ENCODE measurements around the gene BOC.

Gene BOC

GRCh38 chr3:113253702-113254101 lies 42.3 kb downstream of the BOC start:
- Histone ChIP-seq H2AFZ (ENCODE audit: low read depth) (no peak overlapping the region), H3K4me3 (IDR thresholded peaks at IDR 0.05; ENCODE audit: insufficient read depth, low read depth, low read length) (no peak overlapping the region)

GRCh38 chr3:113254171-113254947 lies 43.0 kb downstream of the BOC start:
- Histone ChIP-seq H3K4me1 (ENCODE audit: low read depth, poor library complexity, severe bottlenecking) (no peaks in the 10 kb centered on the region), H2AFZ (ENCODE audit: low read depth) (no peak overlapping the region), H4K20me1 (ENCODE audit: insufficient read depth) (no peaks in the 10 kb centered on the region), H3K9ac (no peak overlapping the region), H3K27ac (no peak overlapping the region), H3K27me3 (ENCODE audit: insufficient read depth, low read depth) (no peaks in the 10 kb centered on the region), H3K4me3 (IDR thresholded peaks at IDR 0.05; ENCODE audit: insufficient read depth, low read depth, low read length) (no peak overlapping the region), H3K36me3 (ENCODE audit: insufficient read depth) (no peaks in the 10 kb centered on the region), H3K4me2 (no peak overlapping the region), H3K79me2 (ENCODE audit: insufficient read depth, low read depth) (no peaks in the 10 kb centered on the region)
- TF ChIP-seq CTCF (conservative IDR thresholded peaks at IDR 0.05; ENCODE audit: low read depth, low read length): no peak

More at GRCh38 chr3:113253702-113254101, 42.3 kb downstream of the BOC start:
- Histone ChIP-seq H3K9ac (no peak overlapping the region), H4K20me1 (ENCODE audit: insufficient read depth) (no peaks in the 10 kb centered on the region), H3K4me2 (no peak overlapping the region), H3K27ac (no peak overlapping the region), H3K27me3 (ENCODE audit: insufficient read depth, low read depth) (no peaks in the 10 kb centered on the region), H3K4me1 (ENCODE audit: low read depth, poor library complexity, severe bottlenecking) (no peaks in the 10 kb centered on the region), H3K79me2 (ENCODE audit: insufficient read depth, low read depth) (no peaks in the 10 kb centered on the region), H3K36me3 (ENCODE audit: insufficient read depth) (no peaks in the 10 kb centered on the region)
- no peak for TF ChIP-seq CTCF (conservative IDR thresholded peaks at IDR 0.05; ENCODE audit: low read depth, low read length)

GRCh38 chr3:113255100-113255853 lies 43.9 kb downstream of the BOC start:
- no peak overlapping the region for H3K4me2 ChIP-seq
- H3K27ac ChIP-seq: no peak overlapping the region
- H3K27me3 ChIP-seq (ENCODE audit: insufficient read depth, low read depth): no peaks in the 10 kb centered on the region
- no peak for TF ChIP-seq CTCF (conservative IDR thresholded peaks at IDR 0.05; ENCODE audit: low read depth, low read length)
- no peak overlapping the region for H3K4me3 ChIP-seq (IDR thresholded peaks at IDR 0.05; ENCODE audit: insufficient read depth, low read depth, low read length)
- H4K20me1 ChIP-seq (ENCODE audit: insufficient read depth): no peaks in the 10 kb centered on the region
- H3K9ac ChIP-seq: no peak overlapping the region
- H3K36me3 ChIP-seq (ENCODE audit: insufficient read depth): no peaks in the 10 kb centered on the region
- no peaks in the 10 kb centered on the region for H3K4me1 ChIP-seq (ENCODE audit: low read depth, poor library complexity, severe bottlenecking)
- H3K79me2 ChIP-seq (ENCODE audit: insufficient read depth, low read depth): no peaks in the 10 kb centered on the region
- no peak overlapping the region for H2AFZ ChIP-seq (ENCODE audit: low read depth)

GRCh38 chr3:113255854-113256615 lies 44.7 kb downstream of the BOC start:
- Histone ChIP-seq H4K20me1 (ENCODE audit: insufficient read depth) (no peaks in the 10 kb centered on the region), H3K4me3 (IDR thresholded peaks at IDR 0.05; ENCODE audit: insufficient read depth, low read depth, low read length) (no peak overlapping the region), H2AFZ (ENCODE audit: low read depth) (no peak overlapping the region), H3K27ac (no peak overlapping the region), H3K36me3 (ENCODE audit: insufficient read depth) (no peaks in the 10 kb centered on the region), H3K4me2 (no peak overlapping the region), H3K27me3 (ENCODE audit: insufficient read depth, low read depth) (no peaks in the 10 kb centered on the region), H3K9ac (no peak overlapping the region), H3K4me1 (ENCODE audit: low read depth, poor library complexity, severe bottlenecking) (no peaks in the 10 kb centered on the region), H3K79me2 (ENCODE audit: insufficient read depth, low read depth) (no peaks in the 10 kb centered on the region)
- TF ChIP-seq CTCF (conservative IDR thresholded peaks at IDR 0.05; ENCODE audit: low read depth, low read length): no peak

Data from KMS-11 (cell line).